GM18909 (cell line): Measurements from ENCODE around the gene PCDH19.

Source experiments
- ATAC-seq: cut with Tn5 transposase; IDR thresholded peaks from one replicate; pipeline ENCODE4 v1.9.1; 2021; ENCODE audit warnings: mild to moderate bottlenecking; ENCODE audit not compliant: unreplicated experiment, poor library complexity

Gene PCDH19

DNA sequence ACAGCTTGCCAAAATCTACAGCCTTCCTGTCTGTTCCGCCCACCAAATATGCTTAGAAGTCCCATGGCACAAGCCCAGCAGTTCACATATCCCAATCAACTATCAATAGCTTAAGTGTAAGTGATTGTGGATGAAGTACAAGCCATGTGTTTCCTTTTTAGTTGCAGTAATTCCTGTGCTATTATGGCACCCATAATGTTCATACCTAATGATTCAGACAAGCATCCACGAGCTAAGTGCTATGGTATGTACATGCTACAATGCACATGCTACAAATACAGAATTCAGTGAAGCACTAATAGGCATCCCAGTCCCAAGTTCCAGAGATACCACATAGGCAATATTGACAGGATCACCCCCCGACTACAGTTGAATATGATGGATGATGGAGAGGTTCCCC, 94.5 kb downstream of the PCDH19 start:
- ATAC-seq, result no peak

GRCh38 chrX:100299559-100299958, 110.5 kb downstream of the PCDH19 start:
- ATAC-seq, result no peak

GRCh38 chrX:100297728-100298127, 112.3 kb downstream of the PCDH19 start:
- ATAC-seq, result no peak

- ATAC-seq, result no peak
Observed at GRCh38 chrX:100296183-100296753, 113.8 kb downstream of the PCDH19 start.

DNA sequence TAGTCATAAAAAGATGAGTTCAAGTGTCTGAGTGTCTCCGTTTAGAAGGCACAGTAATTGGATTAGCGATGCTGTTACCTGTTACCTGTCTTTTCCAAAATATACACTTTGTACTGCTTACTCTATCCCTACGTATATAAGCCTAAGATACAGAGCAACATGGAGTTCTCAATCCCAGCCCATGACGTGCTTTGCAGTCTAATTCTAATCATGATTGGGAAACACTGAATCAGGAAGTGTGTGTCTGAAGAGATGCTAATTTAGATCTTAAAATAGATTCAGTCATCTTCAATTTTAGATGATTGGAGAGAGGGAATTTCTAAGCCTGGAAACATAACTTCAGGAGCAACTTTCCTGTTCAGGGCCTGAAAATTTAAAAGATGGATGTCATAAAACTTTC, 115.1 kb downstream of the PCDH19 start:
- ATAC-seq, result no peak

- no peak for ATAC-seq
Observed at GRCh38 chrX:100289066-100289558, 121.0 kb downstream of the PCDH19 start.

DNA sequence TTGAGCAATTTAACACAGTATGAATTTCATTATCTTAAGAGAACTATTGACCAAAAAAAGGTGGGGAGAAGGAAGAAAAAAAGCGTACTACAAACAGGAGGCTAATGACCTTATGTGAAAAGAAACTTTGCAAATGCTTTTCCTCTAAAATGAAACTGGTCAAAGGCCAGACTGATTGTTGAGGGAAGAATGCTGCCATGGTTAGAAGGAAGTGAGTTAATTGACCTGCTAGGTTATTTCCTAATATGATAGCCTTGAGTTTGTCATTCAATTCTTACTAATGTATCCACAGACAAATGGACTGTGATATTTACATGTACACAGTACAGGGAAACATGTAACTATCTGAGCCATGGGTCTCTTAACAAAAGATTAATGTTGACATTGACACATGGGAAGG, 132.8 kb downstream of the PCDH19 start:
- no peak for ATAC-seq

- ATAC-seq, result no peak
Observed at GRCh38 chrX:100274916-100275315, 135.2 kb downstream of the PCDH19 start.

GRCh38 chrX:100265179-100265578, 144.9 kb downstream of the PCDH19 start:
- ATAC-seq, result no peak

DNA sequence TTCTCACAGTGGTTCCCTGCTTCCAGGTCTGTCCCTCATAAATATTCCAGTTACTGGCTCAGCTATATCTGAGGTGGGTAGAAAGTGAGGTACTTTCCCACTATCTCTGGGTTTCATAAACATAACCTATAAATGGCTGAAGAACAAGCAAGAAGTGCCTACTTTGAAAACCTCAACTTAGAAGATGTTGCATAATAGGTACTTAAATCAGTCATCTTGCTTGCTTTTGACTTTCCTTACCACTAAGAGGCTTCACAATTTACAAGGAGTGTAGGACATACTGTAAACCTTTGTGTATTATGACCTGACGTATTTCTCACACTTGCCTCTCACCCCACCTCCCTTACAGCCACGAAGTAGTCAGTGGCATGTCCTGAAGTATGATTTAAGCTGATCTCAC, 145.9 kb downstream of the PCDH19 start:
- ATAC-seq, result peak; percentile 73

GRCh38 chrX:100263650-100264049, 146.4 kb downstream of the PCDH19 start:
- no peak for ATAC-seq

- ATAC-seq, result no peak
Observed at GRCh38 chrX:100248885-100249493, 161.1 kb downstream of the PCDH19 start.

GRCh38 chrX:100247826-100248225, 162.2 kb downstream of the PCDH19 start:
- ATAC-seq, result no peak

GRCh38 chrX:100244681-100245080, 165.4 kb downstream of the PCDH19 start:
- no peak for ATAC-seq
